DLD1 (cell line): ENCODE measurements around the gene CEP128.

ENCODE experiments used
- in situ Hi-C: cut with HindIII; loops from 2 replicates; pipeline ENCODE4 v1.10.0; 2017; ENCODE audit warnings: low sequenced_read_pairs

Gene CEP128

DNA sequence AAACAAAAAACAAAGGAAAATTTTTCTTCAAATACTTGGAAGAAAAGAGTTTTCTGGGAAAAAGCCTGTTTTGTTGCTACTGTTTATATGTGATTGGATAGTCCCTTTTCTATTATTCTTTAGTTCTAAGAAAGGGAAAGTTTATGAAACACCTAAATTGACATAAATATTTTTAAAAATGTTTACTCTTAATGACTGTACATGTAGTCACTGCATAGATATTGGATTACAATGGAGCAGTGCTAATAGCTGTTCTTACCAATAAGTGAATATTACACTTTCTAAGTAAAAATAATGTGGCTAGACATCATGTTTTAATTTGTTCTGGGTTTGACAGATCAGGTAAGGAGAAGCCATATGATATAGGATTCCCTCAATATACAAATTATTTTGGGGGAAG is 377.5 kb downstream of the CEP128 start:
- in situ Hi-C loops, result no loop called here

DNA sequence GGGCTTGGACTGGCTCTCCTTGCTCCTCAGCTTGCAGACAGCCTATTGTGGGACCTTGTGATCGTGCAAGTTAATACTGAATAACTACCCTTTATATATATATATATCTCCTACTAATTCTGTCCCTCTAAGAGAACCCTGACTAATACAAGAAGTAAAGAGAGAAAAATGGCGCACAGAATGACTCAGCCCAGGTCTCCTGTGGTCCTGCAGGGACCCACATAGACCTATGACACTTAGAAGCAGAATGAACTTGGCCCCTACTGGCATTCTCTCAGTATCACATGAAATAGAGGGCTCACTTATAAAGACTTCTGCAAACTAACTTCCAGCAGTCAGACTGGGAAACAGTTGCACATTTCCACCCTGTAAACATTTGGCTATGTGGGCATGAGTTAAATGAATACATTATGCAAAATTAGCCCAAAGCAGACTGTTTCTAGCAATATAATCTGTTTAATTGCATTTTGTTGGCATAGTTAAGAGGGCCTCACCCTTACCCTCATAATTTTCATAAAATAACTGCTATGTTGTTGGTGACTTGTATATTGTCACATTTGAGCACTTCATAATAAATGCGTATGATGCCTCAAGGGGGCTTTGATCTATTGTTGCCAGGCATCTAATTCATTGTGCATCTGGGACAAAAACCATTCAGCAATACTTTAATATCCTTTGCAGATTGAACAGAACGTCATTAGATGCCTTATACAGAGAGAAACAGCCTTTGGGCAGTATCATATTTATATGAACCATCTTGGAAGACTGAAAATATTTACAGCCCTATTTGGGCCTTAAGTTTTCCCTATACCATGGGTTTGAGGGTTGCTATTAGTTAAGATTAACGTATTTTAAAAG is 380.5 kb downstream of the CEP128 start:
- in situ Hi-C loops, result no loop called here

DNA sequence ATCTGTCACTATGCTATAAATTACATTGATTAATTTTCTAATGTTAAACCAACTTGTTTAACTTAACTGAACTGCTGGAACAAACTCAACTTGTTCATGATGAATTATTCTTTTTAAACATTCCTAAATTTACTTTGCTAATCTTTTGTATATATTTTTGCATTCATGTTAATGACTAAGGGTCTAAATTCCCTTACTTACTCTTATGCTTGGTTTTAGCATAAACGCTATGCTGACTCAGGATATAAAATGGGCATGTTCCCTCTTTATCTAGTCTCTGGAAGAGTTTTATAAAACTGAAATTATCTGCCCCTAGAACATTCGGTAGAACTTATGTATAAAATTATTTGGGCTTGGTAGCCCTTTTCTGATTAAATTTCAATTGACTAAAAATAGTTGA is 387.4 kb downstream of the CEP128 start:
- in situ Hi-C loops, result no loop called here

DNA sequence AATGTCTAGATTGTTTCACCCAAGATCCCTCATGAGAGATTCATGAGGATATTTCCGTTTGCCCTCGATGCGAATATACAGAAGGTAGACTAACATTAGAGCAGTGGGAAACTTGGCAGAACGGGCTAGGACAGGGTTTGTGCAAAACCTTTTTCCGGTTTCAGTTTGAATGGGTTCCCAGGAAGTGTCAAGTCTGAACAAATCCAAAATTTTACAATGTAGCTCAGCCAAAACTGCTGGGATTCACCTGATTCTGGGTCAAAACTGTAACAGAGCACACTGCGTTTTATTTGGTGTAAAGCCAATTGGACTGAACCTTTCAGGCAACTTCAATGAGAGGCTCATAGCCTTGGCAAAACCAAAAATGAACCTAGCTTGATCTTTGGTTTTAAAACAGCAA is 392.4 kb downstream of the CEP128 start:
- in situ Hi-C loops, result no loop called here

DNA sequence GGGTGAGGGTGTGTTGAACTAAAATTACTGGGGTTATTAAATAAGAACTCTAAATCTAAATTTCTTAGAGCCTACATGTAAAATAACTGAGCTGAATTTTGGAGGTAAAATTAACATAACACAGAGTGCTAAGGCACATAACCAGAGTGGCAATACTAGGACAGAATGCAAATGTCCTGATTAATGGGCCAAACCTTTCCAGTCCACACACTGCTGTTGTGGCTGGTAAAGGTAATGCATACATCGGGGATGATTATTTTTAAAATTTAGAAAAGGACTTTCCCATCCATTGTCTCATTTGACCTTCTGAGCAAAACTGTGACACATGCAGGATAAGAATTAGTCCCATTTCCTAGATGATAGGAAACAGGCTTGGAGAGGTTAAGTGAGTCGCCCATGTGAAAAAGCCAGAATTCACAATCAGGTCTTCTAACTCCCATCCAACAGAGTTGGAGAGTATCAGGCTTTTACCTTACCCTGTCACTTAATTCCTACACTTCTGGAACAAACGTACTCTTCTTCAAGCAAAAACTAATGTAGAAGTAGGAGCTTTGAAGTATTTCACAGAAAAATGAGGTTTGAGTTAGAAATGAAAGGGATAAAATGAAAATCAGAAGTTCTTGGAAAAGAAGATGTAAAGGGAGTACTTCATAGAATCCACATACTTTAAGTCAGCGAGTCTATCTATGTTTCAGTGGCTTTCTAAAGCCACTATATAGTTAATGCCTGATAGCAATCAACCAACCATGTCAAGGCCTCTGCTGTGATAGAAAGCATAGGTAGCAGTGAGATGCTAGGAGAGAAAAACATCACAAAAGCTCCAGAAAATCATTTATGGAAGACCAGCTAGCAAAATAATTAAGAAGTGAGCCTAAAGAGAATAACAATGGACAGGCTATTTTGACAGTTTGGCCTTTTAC is 395.3 kb downstream of the CEP128 start:
- in situ Hi-C loops, result no loop called here

DNA sequence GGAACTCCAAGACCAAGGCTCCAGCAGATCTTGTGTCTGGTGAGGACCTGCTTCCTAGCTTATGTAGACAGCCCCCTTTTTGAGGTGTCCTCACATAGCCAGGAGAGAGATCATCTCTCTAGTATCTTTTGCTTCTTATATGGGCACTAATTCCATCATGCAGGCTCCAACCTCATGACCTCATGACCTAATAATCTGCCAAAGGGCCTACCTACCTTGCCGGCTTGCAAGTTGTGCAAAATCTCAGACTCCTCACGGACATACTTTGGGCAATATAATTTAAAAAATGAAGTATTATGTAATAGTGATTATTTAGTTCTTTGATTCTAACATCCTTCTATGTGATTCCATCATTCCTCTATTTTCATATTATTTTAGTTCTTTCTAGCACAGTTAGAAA is 397.2 kb downstream of the CEP128 start:
- in situ Hi-C loops, result no loop called here

DNA sequence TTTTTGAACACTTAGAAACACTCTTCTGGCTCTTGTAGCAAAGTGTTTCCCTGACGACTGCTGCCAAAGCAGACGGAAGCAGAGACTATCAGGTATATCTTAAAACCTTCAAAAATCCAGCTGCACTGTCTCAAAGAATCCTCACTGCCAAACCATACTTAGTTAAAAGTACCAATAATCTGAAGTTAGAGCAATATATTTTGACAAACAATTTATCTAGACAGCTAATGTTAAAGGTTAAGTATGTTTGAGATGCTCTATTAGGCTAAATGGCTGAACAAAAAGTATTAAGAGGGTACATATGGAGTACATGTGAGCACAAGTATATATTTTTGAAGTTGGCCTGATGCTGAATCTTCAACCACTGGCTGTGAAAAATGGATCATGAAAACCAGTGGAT is 398.3 kb downstream of the CEP128 start:
- in situ Hi-C loops, result no loop called here

DNA sequence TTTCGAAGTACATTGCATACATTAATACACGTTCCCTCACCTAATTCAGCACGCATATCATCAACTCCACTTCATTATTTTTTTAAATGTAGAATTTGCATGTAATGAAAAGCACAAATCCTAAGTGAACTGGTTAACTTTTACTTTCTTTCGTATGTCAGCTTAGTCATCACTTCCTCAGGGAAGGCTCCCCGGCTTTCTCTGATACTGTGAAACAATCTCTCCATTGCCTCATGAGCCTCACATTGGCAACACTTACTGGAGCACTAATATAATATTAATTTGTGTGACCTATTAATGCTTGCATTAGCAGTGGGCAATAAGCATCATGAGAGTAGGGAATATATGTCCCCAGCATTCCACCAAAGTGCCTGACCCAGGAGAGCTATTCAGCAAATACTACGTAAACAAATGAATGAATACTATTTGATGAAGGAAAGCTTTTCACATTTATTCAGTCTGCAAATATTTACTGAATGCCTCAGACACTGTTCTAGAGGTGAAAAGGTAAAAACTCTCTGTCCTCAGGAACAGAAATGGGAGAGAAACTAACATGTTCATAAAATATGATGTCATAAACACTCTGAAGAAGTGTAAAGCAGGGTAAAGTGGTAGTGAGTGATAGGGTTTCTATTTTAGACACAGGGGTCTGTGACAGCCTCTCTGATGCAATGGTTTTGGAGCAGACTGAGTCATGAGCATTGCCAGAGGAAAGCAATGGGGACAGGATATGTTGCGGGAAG is 402.7 kb downstream of the CEP128 start:
- in situ Hi-C loops, result no loop called here

DNA sequence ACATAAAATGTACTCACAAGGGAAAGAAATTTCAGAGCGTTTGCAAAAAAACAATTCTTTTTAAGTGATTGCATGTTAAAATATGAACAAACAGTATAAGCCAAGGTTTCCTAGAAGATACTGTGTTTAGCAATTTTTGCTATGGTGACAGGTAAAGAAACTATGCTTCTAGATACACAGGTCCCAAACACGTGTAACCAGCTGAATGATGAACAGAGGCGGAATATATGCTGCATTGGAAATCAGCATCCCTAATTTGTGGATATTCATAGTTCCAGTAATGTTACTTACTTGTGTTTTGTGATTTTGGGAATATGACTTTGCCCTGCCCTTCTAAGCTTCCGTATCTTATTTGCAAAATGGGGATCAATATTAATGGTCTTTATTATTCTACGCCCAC is 403.9 kb downstream of the CEP128 start:
- in situ Hi-C loops, result no loop called here

DNA sequence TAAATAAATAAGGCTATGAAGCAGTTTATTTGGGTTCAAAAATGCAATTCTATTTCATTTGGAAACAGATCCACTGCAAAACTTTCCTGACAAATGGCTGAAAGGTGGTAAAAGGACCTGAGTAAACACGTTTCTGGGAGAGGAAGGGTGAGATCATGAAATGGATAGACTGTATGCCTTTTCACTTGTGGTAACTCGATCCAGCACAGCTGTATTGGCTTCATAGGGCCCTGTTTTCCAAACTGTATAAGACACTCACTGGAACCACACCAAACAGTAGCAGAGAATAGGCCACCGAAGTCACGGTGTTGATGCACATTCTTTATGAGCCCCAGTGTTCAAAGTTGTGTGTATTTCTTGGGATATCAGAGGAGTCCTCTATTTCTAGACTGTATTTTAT is 405.1 kb downstream of the CEP128 start:
- in situ Hi-C loops, result no loop called here

DNA sequence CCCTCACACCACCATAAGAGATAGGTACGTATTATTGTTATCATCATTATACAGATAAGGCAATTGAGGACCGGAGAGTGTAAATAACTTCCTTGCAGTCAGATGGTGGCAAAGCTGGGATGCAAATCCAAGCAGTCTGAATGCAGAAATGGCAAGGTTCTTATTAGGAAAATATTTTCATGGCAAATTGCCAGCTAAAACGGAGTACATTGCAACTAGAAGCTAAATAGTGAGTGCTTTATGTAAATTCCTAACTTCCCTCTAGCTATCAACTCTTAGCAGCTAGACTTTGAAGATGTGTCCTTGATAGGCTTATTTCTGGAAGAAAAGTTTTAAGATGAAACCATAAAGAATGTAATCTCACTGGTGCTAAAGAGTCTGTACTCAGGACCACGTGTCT is 406.4 kb downstream of the CEP128 start:
- in situ Hi-C loops, result no loop called here

DNA sequence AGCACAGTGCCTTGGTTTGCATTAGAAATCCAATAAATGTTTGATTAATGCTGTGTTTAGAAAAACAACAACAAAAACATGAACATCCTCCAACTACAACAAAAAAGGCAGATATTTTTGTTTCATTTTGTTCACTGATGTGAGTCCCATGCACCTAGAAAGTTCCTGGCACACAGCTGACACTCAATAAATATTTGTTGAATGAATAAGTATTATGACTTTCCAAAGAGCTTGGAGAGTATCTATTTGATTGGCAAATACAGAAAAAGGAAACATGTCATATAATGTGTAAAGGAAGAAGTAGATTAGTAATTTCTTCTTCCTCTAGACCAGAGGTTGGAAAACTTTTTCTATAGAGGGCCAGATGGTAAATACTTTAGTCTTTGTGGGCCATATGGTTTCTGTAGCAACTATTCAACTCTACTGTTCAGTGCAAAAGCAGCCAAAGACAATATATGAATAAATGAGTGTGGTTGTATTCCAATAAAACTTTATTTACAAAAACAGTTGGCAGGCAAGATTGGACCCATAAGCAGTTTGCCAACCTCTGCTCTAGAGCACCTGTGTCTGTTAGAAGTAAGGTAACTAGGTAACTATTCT is 417.9 kb downstream of the CEP128 start:
- in situ Hi-C loops, result no loop called here

DNA sequence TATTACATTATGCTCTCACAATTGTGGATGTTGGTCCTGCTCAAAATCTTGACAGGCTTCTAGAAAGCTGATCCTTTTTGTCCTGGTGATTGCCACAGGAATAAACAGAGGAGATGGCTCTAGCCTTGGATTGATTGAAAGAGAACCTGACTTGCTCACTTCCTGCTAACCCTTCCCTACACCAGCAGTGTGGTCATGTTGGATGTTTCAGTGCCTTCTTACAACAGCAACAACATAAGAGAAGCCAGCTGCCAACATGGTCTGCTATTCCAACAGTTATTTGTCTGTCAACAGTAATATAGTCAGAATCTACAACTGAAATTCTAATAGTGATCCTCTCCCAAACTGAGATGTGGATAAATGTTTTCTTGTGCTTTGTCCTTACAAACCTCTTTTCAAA is 418.6 kb downstream of the CEP128 start:
- in situ Hi-C loops, result no loop called here

DNA sequence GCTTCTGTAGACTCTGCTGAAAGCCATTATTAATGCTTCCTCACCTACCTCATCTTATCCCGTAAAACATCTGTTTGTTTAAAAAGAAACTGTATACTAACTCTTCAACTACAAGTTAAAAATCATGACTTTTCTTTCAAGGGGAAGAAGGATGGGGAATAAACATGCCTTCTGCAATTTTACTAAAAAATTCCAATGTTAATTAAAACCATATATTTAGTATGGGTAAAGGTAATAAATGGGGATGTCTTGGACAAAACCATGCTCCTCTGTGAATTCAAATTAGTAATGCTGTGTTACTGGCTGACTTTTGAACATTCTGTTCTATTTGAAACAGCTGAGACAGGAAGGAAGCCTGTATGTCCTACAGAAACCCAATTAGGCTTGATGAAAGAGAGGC is 419.1 kb downstream of the CEP128 start:
- in situ Hi-C loops, result no loop called here

DNA sequence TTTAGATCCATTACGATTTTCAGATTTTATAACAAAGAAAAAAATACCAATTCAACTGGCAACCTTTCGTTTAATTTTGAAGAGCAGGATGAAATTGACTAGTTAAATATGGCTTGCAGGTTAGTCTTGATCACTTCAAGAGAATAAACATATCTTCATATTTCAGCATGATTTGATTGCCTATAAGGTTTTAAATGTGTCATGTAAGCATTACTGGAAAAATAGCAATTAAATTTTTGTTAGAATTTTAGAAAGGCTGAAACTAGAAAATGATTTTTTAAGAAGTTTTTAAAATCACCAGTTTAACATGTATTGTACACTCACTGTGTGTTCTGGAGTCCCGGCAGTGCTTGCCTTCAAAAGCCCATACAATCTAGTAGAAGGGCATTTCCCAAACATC is 420.1 kb downstream of the CEP128 start:
- in situ Hi-C loops, result no loop called here

DNA sequence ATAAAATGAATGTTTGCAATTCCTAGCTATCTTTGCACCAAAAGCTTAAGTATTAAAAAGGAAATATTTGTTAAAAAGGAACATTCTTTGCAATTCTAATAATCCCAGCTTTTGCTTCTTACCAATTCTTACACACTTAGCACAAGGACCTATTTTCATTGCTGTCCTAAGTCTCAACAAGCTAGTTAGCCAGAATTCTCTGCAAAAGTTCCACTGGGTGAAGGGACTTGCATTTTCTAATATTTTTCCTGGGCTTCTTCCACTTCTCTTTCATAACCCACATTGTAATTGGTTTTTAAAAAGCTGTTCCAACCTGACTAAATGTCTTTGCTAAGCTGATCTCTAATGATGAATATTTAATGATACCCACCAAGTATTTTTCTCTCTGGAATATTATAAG is 422.5 kb downstream of the CEP128 start:
- in situ Hi-C loops, result no loop called here

DNA sequence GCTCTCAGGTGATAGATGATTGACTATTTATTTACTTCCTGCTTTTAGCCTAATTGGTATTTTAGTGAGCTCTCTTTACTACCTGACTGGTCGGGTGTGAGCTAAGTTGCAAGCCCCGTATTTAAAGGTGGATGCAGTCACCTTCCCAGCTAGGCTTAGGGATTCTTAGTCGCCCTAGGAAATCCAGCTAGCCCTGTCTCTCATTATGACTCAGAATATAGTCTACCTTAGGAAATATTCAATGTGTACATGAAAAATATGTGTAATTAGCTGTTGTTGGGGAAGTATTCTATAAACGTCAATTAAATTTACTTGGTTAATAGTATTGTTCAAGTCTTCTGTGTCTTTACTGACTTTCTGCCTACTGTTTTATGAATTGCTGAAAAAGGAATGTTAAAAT is 423.4 kb downstream of the CEP128 start:
- in situ Hi-C loops, result no loop called here

DNA sequence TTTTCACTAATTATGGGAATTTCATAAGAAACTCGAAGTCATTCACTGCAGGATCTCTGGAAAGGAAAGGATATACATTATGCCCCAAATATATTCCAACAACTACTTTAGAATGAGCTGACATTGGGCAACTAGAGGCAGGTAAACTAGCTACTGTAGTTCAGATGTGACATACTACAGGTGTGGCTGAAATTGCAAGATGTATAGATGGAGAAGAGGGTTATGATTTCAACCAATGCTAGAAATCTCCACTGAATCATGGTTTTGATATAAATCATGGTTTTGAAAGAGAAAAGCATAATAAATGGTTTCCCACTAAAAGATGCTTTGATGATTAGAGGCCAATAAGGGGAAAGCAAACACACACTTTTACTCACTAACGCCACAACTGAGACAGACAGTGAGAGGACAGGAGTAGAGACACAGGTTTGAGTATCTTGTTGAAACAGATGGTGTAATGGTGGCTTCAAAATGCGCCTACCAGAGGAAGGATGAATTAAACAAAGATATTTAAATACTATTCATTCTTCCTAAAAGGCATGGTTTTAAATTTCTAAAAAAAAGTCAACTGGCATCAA is 434.2 kb downstream of the CEP128 start:
- in situ Hi-C loops, result no loop called here

DNA sequence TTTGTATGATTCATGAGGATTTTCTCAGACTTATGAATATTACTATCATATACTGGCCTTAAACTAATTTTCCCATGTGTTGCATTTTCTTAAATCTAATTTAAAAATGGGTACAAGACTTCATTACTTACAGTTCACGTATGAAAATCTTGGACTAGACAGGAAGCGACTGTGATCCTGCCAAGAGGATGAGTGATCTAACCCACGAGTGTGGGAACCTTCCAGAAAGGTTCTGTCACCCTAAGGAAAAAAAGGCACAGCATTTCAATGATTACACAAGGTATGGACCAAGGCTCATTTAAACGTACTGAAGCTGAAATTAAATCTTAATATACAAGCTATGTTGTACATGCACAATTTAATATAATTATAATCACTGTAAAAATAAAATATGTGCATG is 436.8 kb downstream of the CEP128 start:
- in situ Hi-C loops, result no loop called here

DNA sequence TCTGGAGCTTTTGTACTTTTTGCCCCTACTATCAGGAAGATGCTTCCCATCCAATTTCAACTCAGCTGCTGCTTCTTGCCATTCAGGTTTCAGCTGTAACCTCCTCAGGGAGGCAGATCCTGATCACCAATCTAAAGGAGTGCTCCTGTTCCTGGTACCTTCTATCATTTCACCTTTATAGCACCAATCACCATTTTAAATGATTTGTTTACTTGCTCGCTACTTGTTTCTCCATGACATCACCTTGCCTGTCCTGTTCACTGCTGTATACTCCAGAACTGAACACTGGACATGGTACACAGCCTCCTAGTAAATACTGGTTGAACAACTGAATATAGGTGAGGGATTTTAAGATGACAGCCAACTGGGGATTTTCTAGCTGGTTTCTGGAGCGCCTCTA is 443.0 kb downstream of the CEP128 start:
- in situ Hi-C loops, result no loop called here

DNA sequence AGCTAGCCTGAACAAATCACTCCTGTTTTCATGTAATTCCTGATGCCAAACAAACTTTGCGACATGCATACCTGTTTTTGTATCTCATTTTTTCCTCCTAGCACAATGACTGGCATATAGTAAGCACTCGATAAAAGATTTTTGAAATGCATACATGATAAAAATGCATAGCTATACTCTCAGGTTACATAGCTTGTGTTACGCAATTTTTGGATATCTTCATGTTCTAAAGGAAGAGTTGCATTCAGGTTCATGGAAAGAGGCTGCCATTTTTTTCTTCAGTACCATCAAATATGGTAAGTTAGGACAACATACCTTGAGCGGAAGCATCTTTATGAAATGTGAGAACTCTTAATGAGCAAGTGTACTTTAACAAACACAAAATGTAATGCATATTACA is 445.4 kb downstream of the CEP128 start:
- in situ Hi-C loops, result no loop called here
